Measurements from ENCODE around the gene CTSW. TPM values are rescaled to one million over a fixed set of nuclear protein-coding genes. Genes with fewer than 3 reads are reported as not detected.
A peak's percentile ranks its signal among the peaks of the same experiment; 100 is the strongest.

CTSW gene
- polyA plus RNA-seq, 1 experiment = not detected

DNA sequence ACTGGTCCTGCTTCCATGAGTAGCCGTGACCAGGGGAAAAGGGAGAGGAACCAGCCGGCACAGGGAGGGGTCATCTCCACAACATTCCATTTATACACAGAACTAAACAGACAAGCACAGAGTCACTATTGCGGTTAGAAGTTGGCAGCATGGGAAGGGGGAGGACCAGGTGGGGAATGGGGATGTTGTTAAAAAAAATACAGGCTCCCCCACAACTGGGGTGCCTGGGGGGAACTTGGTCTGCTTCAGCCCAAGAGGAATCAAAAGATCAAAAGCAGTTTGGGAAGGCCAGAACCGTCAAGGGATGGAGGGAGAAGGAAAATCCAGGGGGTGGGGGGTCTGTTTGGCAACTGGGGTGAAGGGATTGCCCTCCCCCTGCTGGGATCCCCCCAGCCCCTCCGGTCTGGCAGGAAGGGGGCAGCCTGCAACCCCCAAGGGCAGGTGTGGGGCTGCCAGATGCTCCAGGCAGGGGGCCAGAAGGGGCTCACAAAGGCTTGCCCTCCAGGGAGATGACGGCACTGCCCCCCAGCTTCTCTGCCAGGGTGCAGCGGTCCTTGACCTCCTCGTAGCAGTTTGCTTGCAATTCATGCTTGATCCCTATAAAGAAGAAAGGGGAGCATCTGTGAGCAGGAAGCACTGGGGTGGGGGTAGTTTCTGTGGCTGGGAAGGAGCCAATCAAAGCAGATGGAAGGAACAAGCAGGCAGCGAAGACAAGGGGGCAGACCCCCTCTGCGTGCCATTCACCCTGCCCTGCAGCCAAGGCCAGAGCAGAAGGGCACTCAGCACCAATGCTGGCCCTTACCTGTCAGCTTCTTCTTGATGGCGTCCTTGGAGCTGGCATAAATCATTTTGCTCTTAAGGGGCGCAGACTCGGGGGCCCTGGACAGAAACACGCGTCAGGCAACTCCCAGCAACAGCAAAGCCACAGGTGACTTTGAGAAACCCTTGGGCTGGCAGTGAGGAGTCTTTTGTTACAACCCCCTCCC lies 24.5 kb upstream of the CTSW start:
- no peak for DNase-seq (ENCODE audit: low read depth, low spot score)
- ChIA-PET POLR2A (no interaction called here), CTCF (no interaction called here)
- Histone ChIP-seq H3K4me3 (ENCODE audit: low read depth, low read length) (peak overlapping the region; percentile 17; the same call in 1 of the 2 replicates), H3K27me3 (ENCODE audit: control insufficient read depth, insufficient read depth, low read length) (no peaks in the 10 kb centered on the region), H3K27ac (ENCODE audit: low read depth, low read length) (peak overlapping the region; percentile 11), H3K9me3 (ENCODE audit: control insufficient read depth, insufficient read depth, low read length) (peaks cover 18% of the 10 kb centered on the region; the same call in 1 of the 2 replicates)
- TF ChIP-seq, protein P1, sequence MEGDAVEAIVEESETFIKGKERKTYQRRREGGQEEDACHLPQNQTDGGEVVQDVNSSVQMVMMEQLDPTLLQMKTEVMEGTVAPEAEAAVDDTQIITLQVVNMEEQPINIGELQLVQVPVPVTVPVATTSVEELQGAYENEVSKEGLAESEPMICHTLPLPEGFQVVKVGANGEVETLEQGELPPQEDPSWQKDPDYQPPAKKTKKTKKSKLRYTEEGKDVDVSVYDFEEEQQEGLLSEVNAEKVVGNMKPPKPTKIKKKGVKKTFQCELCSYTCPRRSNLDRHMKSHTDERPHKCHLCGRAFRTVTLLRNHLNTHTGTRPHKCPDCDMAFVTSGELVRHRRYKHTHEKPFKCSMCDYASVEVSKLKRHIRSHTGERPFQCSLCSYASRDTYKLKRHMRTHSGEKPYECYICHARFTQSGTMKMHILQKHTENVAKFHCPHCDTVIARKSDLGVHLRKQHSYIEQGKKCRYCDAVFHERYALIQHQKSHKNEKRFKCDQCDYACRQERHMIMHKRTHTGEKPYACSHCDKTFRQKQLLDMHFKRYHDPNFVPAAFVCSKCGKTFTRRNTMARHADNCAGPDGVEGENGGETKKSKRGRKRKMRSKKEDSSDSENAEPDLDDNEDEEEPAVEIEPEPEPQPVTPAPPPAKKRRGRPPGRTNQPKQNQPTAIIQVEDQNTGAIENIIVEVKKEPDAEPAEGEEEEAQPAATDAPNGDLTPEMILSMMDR (IDR thresholded peaks at IDR 0.05; ENCODE audit: low read depth, low read length) = no peak

DNA sequence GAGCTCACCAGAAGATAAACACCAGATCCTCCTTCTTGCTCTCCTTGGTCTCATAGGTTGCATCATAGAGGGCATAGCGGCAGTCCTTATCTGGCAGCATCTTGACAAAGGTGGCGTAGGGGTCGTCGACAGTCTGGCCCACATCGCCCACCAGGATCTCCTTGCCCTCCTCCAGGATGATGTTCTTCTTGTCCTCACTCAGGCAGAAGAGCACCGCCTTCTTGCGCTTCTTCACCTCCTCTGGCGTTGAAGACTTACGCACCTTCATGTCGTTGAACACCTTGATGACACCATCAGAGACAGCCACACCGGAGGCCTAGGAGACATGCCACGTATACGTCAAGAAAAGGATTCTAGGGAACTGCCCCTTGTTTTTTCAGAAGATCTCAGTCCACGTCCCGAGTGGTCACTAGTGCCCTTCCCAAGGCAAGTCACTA lies 23.7 kb upstream of the CTSW start:
- CTCF ChIA-PET = no interaction called here

DNA sequence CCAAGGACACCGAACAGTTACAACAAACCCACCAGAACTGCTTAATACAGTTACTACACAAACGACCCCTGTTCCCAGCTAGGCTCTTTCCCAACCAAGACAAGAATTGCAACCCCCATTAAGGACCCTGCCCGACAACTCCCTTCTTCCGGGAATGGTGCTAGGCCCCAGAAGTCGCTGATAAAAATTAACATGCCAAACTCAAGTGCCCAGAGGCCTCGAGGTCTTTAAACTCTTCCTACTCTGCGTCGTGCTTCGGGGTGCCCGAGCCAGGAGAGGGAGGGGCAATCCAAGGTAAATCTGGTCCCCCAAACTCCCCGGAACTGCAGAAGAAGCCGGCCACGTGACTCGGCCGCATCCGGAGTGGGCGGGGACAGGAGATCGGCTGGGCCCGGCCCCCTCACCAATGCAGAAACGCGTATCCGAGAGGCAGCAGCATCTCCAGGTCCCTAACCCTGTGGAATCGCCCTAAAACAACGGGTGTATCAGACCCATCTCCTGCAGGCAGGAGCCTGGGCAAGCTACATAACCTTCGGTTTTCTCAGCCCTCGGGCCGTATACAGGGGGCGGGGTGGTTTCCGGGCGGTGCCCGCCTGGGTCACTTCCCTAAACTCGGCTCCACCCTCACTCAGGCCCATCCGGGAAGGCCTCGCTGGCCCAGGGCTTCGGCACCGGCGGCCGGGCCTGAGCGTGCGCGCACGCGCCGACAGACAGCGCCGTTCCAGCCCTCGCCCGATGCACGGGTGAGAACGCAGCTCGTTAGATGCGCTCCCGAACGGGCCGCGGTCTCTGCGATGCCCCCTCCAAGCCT lies 22.7 kb upstream of the CTSW start:
- DNase-seq (ENCODE audit: low read depth, low spot score) = no peak
- peak overlapping the region; percentile 61 for H3K27ac ChIP-seq (ENCODE audit: low read depth, low read length)
- CTCF ChIA-PET = interaction anchor here (0.6 kb wide), 1 partner anchor 31 kb away, joined by 3 read pairs; the partner anchor contains the start of gene FIBP
- TF ChIP-seq, protein P1 (IDR thresholded peaks at IDR 0.05; ENCODE audit: low read depth, low read length) = no peak
- H3K4me3 ChIP-seq (ENCODE audit: low read depth, low read length) = peak overlapping the region; percentile 93
- POLR2A ChIA-PET = interaction anchor here (0.5 to 0.7 kb wide), 2 partner anchors 12 to 152 kb away, joined by 3 to 6 read pairs; no protein-coding TSS in a partner anchor
- peaks cover 7% of the 10 kb centered on the region; the same call in 1 of the 2 replicates for H3K9me3 ChIP-seq (ENCODE audit: control insufficient read depth, insufficient read depth, low read length)
- no peaks in the 10 kb centered on the region for H3K27me3 ChIP-seq (ENCODE audit: control insufficient read depth, insufficient read depth, low read length)

More for the DNA sequence above, 23.7 kb upstream of the CTSW start:
- Histone ChIP-seq H3K4me3 (ENCODE audit: low read depth, low read length) (peak overlapping the region; percentile 93), H3K27ac (ENCODE audit: low read depth, low read length) (no peak overlapping the region), H3K9me3 (ENCODE audit: control insufficient read depth, insufficient read depth, low read length) (peaks cover 16% of the 10 kb centered on the region; the same call in 1 of the 2 replicates), H3K27me3 (ENCODE audit: control insufficient read depth, insufficient read depth, low read length) (no peaks in the 10 kb centered on the region)
- TF ChIP-seq, protein P1 (IDR thresholded peaks at IDR 0.05; ENCODE audit: low read depth, low read length) = no peak
- no peak for DNase-seq (ENCODE audit: low read depth, low spot score)
- POLR2A ChIA-PET = no interaction called here

DNA sequence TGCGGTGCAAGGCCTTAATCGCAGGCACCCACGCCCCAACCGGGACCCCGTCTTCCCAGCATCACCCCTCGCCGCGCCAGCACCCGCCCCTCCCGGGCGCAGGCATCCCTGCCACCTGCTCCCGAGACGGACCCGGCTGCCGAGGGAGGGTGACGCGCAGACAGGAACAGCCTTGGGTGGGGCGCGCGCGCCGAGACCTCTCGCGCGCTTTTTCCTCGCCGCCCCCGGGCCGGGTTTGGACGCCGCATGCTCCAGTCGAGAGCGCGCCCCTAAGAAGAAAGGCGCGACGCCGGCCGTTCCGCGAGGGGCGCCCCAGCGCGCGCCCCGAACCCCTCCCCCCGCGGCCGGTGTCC lies 22.2 kb upstream of the CTSW start:
- Histone ChIP-seq H3K27ac (ENCODE audit: low read depth, low read length) (peak overlapping the region; percentile 61), H3K27me3 (ENCODE audit: control insufficient read depth, insufficient read depth, low read length) (no peaks in the 10 kb centered on the region), H3K4me3 (ENCODE audit: low read depth, low read length) (peak overlapping the region; percentile 93), H3K9me3 (ENCODE audit: control insufficient read depth, insufficient read depth, low read length) (peaks cover 2% of the 10 kb centered on the region; the same call in 1 of the 2 replicates)
- ChIA-PET POLR2A (interaction anchor here (1.0 kb wide), 3 partner anchors 43 to 350 kb away, joined by 3 to 6 read pairs (median 5); partner anchors contain the start of gene FOSL1), CTCF (interaction anchor here (0.6 kb wide), 1 partner anchor 31 kb away, joined by 3 read pairs; the partner anchor contains the start of gene FIBP)
- DNase-seq (ENCODE audit: low read depth, low spot score) = no peak
- TF ChIP-seq, protein P1 (IDR thresholded peaks at IDR 0.05; ENCODE audit: low read depth, low read length) = no peak
